HUES64 (cell line): Measurements from ENCODE around the gene TMEM225B. TPM values are rescaled to one million over a fixed set of nuclear protein-coding genes. Genes with fewer than 3 reads are reported as not detected.
"Not testable (repeated sequence)": the region's sequence is repeated elsewhere in the genome, so short reads cannot be mapped to it uniquely, and the experiment has no call there.

Source experiments
- H3K27ac ChIP-seq: 2 replicates; pipeline ENCODE4 v1.7.0; 2013; ENCODE audit warnings: low read depth, low read length, inconsistent platforms
- H3K27me3 ChIP-seq: 2 replicates; pipeline ENCODE4 v1.6.1; 2013; ENCODE audit warnings: mild to moderate bottlenecking, low read length; ENCODE audit not compliant: insufficient read depth
- H3K36me3 ChIP-seq: 2 replicates; pipeline ENCODE4 v1.6.1; 2013; ENCODE audit warnings: mild to moderate bottlenecking, low read length; ENCODE audit not compliant: insufficient read depth
- H3K4me1 ChIP-seq: 2 replicates; pipeline ENCODE4 v1.6.1; 2013; ENCODE audit warnings: mild to moderate bottlenecking, low read length, moderate library complexity; ENCODE audit not compliant: insufficient read depth
- H3K4me3 ChIP-seq: 2 replicates; pipeline ENCODE4 v1.5.1; 2013; ENCODE audit warnings: mild to moderate bottlenecking, low read length, moderate library complexity
- H3K9ac ChIP-seq: 2 replicates; pipeline ENCODE4 v1.6.1; 2013; ENCODE audit warnings: mild to moderate bottlenecking, low read depth, low read length
- H3K9me3 ChIP-seq: 2 replicates; pipeline ENCODE4 v1.6.1; 2013; ENCODE audit warnings: low read depth, low read length; ENCODE audit not compliant: insufficient read depth
- WGBS: fragments of 150-250, 120-280 bp; methylation state at CpG from one replicate; pipeline ENCODE4 v1.1.7; 2013; ENCODE audit warnings: missing lambda C conversion rate; 5-methylcytosine and 5-hydroxymethylcytosine counted together
- polyA plus RNA-seq, 2 experiments: library from polyadenylated mRNA; stranded (reverse); fragments of 50-300 nt; gene quantifications; one replicate each; pipeline ENCODE4 v1.2.3, GENCODE V29; 2013

TMEM225B gene
- polyA plus RNA-seq (2013, experiment 1 of 2), result not detected
- polyA plus RNA-seq (2013, experiment 2 of 2), result 0.32 TPM

- WGBS, result 93% methylated on average over 33 of the region's 34 CpGs
- peaks cover 21% of the 10 kb centered on the region for H3K9me3 ChIP-seq
These were observed at the start of gene TMEM225B for GRCh38 chr7:99597762-99598501. TMEM225B (plus strand) TSS chr7:99598267; CDS start chr7:99604389, 6,122 bp downstream.

GRCh38 chr7:99549545-99549944, 48.5 kb upstream of the TMEM225B start:
- H3K36me3 ChIP-seq, result peaks cover 27% of the 10 kb centered on the region
- not testable (repeated sequence) for H3K9ac ChIP-seq, H3K4me1 ChIP-seq, H3K27ac ChIP-seq, H3K27me3 ChIP-seq, H3K4me3 ChIP-seq, H3K9me3 ChIP-seq
- no CpG with 5 or more reads among the region's 2 CpGs for WGBS

More at GRCh38 chr7:99597762-99598501, at the start of gene TMEM225B:
- Histone ChIP-seq H3K4me3 (no peak within 1 kb of the TSS), H3K9ac (no peak within 1 kb of the TSS), H3K4me1 (no peaks in the 10 kb centered on the region), H3K27me3 (no peaks in the 10 kb centered on the region), H3K27ac (no peak within 1 kb of the TSS), H3K36me3 (no peaks in the 10 kb centered on the region)

- Histone ChIP-seq H3K36me3 (peaks cover 33% of the 10 kb centered on the region), H3K27ac (peak overlapping the region; percentile 55; the same call in 1 of the 2 replicates), H3K4me1 (no peaks in the 10 kb centered on the region), H3K9me3 (peaks cover 5% of the 10 kb centered on the region; the same call in 1 of the 2 replicates), H3K4me3 (peak overlapping the region; percentile 84), H3K27me3 (no peaks in the 10 kb centered on the region), H3K9ac (peak overlapping the region; percentile 92)
- WGBS, result 15% methylated on average over 15 of the region's 15 CpGs
These were observed 46.7 kb upstream of the TMEM225B start for GRCh38 chr7:99551334-99551733.

- peak within 1 kb of the TSS; percentile 84 for H3K4me3 ChIP-seq
- H3K27me3 ChIP-seq, result no peaks in the 10 kb centered on the region
- peaks cover 4% of the 10 kb centered on the region; the same call in 1 of the 2 replicates for H3K9me3 ChIP-seq
- H3K4me1 ChIP-seq, result no peaks in the 10 kb centered on the region
- H3K27ac ChIP-seq, result peak within 1 kb of the TSS; percentile 55
- H3K36me3 ChIP-seq, result peaks cover 32% of the 10 kb centered on the region
- peak within 1 kb of the TSS; percentile 92 for H3K9ac ChIP-seq
- 1% methylated on average over 36 of the region's 37 CpGs for WGBS
These were observed 46.2 kb upstream of the TMEM225B start, which contains the start of gene FAM200A for GRCh38 chr7:99551767-99552463. FAM200A (minus strand) TSS chr7:99552114; CDS start chr7:99548407, 3,707 bp downstream.

GRCh38 chr7:99553039-99553438, 45.0 kb upstream of the TMEM225B start:
- Histone ChIP-seq H3K27me3 (no peaks in the 10 kb centered on the region), H3K27ac (no peak overlapping the region), H3K9me3 (no peaks in the 10 kb centered on the region), H3K36me3 (peaks cover 20% of the 10 kb centered on the region), H3K4me3 (no peak overlapping the region), H3K4me1 (0 out of 2 replicates have a peak, but pooled peaks cover 3% of the 10 kb centered on the region), H3K9ac (no peak overlapping the region)
- WGBS, result 93% methylated on average over 4 of the region's 4 CpGs

- H3K9me3 ChIP-seq, result no peaks in the 10 kb centered on the region
- no peaks in the 10 kb centered on the region for H3K27me3 ChIP-seq
- H3K27ac ChIP-seq, result no peak overlapping the region
- H3K4me3 ChIP-seq, result no peak overlapping the region
- WGBS, result 88% methylated on average over 2 of the region's 2 CpGs
- H3K9ac ChIP-seq, result no peak overlapping the region
- 0 out of 2 replicates have a peak, but pooled peaks cover 3% of the 10 kb centered on the region for H3K4me1 ChIP-seq
- peaks cover 14% of the 10 kb centered on the region for H3K36me3 ChIP-seq
These were observed 43.1 kb upstream of the TMEM225B start for GRCh38 chr7:99554939-99555338.

- Histone ChIP-seq H3K27ac (no peak overlapping the region), H3K4me3 (peak overlapping the region; percentile 96), H3K27me3 (no peaks in the 10 kb centered on the region), H3K9me3 (no peaks in the 10 kb centered on the region), H3K4me1 (0 out of 2 replicates have a peak, but pooled peaks cover 3% of the 10 kb centered on the region), H3K9ac (peak overlapping the region; percentile 99), H3K36me3 (peaks cover 36% of the 10 kb centered on the region)
- 94% methylated on average over 4 of the region's 4 CpGs for WGBS
These were observed 40.9 kb upstream of the TMEM225B start for GRCh38 chr7:99557196-99557607.

GRCh38 chr7:99557940-99558305, 40.1 kb upstream of the TMEM225B start:
- Histone ChIP-seq H3K4me1 (peaks cover 3% of the 10 kb centered on the region; the same call in 1 of the 2 replicates), H3K27me3 (no peaks in the 10 kb centered on the region), H3K4me3 (peak overlapping the region; percentile 96), H3K27ac (peak overlapping the region; percentile 97), H3K9ac (peak overlapping the region; percentile 99), H3K9me3 (no peaks in the 10 kb centered on the region), H3K36me3 (peaks cover 43% of the 10 kb centered on the region)
- WGBS, result 2% methylated on average over 17 of the region's 17 CpGs

- Histone ChIP-seq H3K9me3 (no peaks in the 10 kb centered on the region), H3K27me3 (no peaks in the 10 kb centered on the region), H3K4me1 (peaks cover 3% of the 10 kb centered on the region; the same call in 1 of the 2 replicates), H3K9ac (peak within 1 kb of the TSS; percentile 99), H3K27ac (peak within 1 kb of the TSS; percentile 97), H3K4me3 (peak within 1 kb of the TSS; percentile 96), H3K36me3 (peaks cover 48% of the 10 kb centered on the region)
- under 1% methylated on average over 73 of the region's 73 CpGs for WGBS
These were observed 39.5 kb upstream of the TMEM225B start, which contains the start of gene ZNF655 for GRCh38 chr7:99558306-99559174. ZNF655 (plus strand) TSS chr7:99558642; CDS start chr7:99560560, 1,918 bp downstream.

GRCh38 chr7:99559175-99559915, 38.7 kb upstream of the TMEM225B start:
- Histone ChIP-seq H3K27me3 (no peaks in the 10 kb centered on the region), H3K36me3 (peaks cover 53% of the 10 kb centered on the region), H3K4me3 (peak overlapping the region; percentile 96), H3K4me1 (peaks cover 3% of the 10 kb centered on the region; the same call in 1 of the 2 replicates), H3K9ac (peak overlapping the region; percentile 99), H3K9me3 (no peaks in the 10 kb centered on the region), H3K27ac (peak overlapping the region; percentile 97)
- WGBS, result 28% methylated on average over 31 of the region's 31 CpGs
